ENCODE data around the gene EYS. TPM values are rescaled to one million over a fixed set of nuclear protein-coding genes. Genes with fewer than 3 reads are reported as not detected.

The EYS gene
- total RNA-seq, 2 donors from 2014 or later: not detected

DNA sequence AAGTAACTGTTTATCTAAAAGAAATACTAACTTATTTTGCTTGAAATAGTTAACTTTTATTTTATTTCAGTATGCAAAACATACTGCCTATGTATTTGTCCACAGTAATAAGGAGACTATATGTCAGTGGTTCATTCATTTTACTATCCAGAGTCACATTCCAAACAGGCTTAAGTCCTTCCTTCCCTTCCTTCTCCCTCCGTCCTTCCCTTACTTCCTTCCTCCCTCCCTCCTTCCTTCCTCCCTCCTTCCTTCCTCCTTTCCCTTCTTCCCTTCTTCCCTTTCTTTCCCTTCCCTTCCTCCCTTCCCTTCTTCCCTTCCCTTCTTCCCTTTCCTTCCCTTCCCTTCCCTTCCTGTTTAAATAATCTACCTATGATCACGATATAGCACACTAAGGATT is 899.2 kb downstream of the EYS start:
- no peaks in the 10 kb centered on the region for H3K4me1 ChIP-seq (ENCODE audit: control insufficient read depth in 1 of 2, low read depth in 2 of 2)
- no peak for DNase-seq (ENCODE audit: low spot score)
- H3K27me3 ChIP-seq (replicated peaks; ENCODE audit: insufficient read depth): no peaks in the 10 kb centered on the region
- TF ChIP-seq, protein P1, sequence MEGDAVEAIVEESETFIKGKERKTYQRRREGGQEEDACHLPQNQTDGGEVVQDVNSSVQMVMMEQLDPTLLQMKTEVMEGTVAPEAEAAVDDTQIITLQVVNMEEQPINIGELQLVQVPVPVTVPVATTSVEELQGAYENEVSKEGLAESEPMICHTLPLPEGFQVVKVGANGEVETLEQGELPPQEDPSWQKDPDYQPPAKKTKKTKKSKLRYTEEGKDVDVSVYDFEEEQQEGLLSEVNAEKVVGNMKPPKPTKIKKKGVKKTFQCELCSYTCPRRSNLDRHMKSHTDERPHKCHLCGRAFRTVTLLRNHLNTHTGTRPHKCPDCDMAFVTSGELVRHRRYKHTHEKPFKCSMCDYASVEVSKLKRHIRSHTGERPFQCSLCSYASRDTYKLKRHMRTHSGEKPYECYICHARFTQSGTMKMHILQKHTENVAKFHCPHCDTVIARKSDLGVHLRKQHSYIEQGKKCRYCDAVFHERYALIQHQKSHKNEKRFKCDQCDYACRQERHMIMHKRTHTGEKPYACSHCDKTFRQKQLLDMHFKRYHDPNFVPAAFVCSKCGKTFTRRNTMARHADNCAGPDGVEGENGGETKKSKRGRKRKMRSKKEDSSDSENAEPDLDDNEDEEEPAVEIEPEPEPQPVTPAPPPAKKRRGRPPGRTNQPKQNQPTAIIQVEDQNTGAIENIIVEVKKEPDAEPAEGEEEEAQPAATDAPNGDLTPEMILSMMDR (IDR thresholded peaks at IDR 0.05): no peak
- no peak for ATAC-seq (ENCODE audit: insufficient number of reproducible peaks, low FRiP score, low read depth)
- H3K9me3 ChIP-seq: no peaks in the 10 kb centered on the region
- H3K27ac ChIP-seq: no peak overlapping the region
- no peak overlapping the region for H3K4me3 ChIP-seq
- no peaks in the 10 kb centered on the region for H3K36me3 ChIP-seq

DNA sequence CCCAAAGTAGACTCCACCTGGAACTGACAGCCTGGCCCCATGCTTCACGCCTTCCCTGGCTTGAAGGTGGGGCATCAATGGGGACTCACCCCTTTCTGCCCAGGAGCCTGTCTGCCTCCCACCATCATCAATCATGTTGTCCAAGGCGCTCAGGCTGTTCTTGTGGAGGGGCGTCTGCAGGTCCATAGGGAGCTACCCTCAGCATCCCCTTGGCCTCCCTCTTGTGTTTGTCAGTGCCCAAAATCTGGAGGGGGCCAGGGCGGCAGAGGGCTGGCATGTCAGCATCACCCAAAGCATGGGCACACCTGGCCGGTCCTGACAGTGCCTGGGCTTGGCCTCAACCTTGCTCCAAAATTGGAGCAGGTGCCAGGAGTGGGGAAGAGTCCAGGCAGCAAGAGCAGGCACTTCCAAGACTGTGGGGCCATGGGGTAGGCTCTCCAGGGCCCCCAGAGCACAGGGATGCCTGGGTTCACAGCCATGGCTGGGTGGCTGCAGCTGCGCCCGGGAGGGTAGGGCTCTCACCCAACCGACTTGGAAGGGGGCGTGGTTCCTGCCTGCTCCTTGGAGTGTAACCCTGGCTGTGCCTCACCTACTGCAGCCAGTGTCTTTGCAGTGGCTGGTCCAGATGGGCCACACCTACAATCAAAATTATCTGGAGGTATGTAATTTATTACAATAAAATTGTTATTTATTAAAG is 903.4 kb downstream of the EYS start:
- no peak overlapping the region for H3K27ac ChIP-seq
- no peak for DNase-seq (ENCODE audit: low spot score)

DNA sequence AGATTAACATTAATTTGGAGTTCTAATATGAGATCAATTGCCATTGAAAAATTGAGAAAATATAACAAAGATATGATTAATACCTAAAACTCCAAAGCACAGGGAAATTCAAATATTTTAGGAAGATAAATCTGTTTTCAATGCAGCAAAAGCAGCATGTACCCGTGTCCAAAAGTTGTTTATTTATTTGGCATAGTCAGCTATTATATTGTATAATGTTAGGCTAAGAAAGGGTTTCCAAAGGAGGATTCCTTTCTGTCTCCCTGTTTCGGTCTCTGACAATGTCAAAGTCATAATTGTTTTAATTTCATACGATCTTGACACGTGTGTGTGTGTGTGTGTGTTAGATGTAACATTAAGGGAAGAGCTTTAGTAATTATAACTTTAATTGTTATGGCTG is 914.5 kb downstream of the EYS start:
- DNase-seq (ENCODE audit: low spot score) (no peak), ATAC-seq (ENCODE audit: insufficient number of reproducible peaks, low FRiP score, low read depth) (no peak)
- Histone ChIP-seq H3K27me3 (replicated peaks; ENCODE audit: insufficient read depth) (no peaks in the 10 kb centered on the region), H3K4me3 (no peak overlapping the region), H3K36me3 (no peaks in the 10 kb centered on the region), H3K9me3 (no peaks in the 10 kb centered on the region), H3K4me1 (ENCODE audit: control insufficient read depth in 1 of 2, low read depth in 2 of 2) (no peaks in the 10 kb centered on the region), H3K27ac (no peak overlapping the region)
- TF ChIP-seq, protein P1 (IDR thresholded peaks at IDR 0.05): no peak

More for the DNA sequence above, 903.4 kb downstream of the EYS start:
- H3K4me1 ChIP-seq (ENCODE audit: control insufficient read depth in 1 of 2, low read depth in 2 of 2): no peaks in the 10 kb centered on the region
- ATAC-seq (ENCODE audit: insufficient number of reproducible peaks, low FRiP score, low read depth): no peak
- TF ChIP-seq, protein P1 (IDR thresholded peaks at IDR 0.05): no peak
- no peaks in the 10 kb centered on the region for H3K27me3 ChIP-seq (replicated peaks; ENCODE audit: insufficient read depth)
- H3K9me3 ChIP-seq: no peaks in the 10 kb centered on the region
- no peak overlapping the region for H3K4me3 ChIP-seq
- no peaks in the 10 kb centered on the region for H3K36me3 ChIP-seq

DNA sequence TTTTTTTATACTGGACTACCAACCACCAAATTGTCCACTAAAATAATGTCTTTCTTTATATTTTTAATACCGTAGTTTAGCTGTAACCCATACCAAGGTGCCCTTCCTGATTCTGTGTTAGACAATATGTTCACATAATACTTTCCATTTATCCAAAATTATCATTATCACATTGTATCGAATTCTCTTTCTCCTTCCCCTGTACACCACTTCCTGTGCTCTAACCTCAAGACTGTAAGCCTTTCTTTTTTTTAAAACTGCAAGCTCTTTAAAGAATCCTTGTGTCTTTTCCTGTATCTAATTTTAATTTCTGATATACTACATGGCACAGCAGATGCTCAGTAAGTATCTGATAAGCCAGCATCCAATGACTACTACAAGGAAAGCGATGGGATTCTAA is 917.5 kb downstream of the EYS start:
- no peak overlapping the region for H3K27ac ChIP-seq
- no peaks in the 10 kb centered on the region for H3K27me3 ChIP-seq (replicated peaks; ENCODE audit: insufficient read depth)
- H3K4me1 ChIP-seq (ENCODE audit: control insufficient read depth in 1 of 2, low read depth in 2 of 2): no peaks in the 10 kb centered on the region
- no peaks in the 10 kb centered on the region for H3K9me3 ChIP-seq
- H3K4me3 ChIP-seq: no peak overlapping the region
- no peaks in the 10 kb centered on the region for H3K36me3 ChIP-seq
- TF ChIP-seq, protein P1 (IDR thresholded peaks at IDR 0.05): no peak
- DNase-seq (ENCODE audit: low spot score) (no peak), ATAC-seq (ENCODE audit: insufficient number of reproducible peaks, low FRiP score, low read depth) (no peak)

DNA sequence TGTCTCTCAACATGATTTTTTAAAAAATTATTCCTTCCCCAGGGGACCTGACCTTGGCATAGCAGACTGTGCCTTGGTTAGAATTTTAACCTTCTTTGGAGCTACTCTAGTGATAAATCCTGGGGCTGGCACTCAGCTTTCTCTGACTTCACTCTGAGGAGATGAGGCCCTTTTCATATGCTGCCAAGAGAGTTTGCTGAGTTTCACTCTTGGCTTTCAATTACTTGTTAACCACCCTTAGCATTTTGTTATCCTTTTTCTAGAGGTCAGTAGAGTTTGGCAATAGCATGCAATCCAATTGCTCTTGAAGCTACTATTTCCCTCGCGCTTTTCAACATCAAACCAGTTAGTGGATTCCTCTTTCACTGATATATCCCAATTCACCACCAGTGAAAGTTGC is 920.3 kb downstream of the EYS start:
- Histone ChIP-seq H3K9me3 (no peaks in the 10 kb centered on the region), H3K27ac (no peak overlapping the region), H3K36me3 (no peaks in the 10 kb centered on the region), H3K4me1 (ENCODE audit: control insufficient read depth in 1 of 2, low read depth in 2 of 2) (no peaks in the 10 kb centered on the region), H3K4me3 (no peak overlapping the region), H3K27me3 (replicated peaks; ENCODE audit: insufficient read depth) (no peaks in the 10 kb centered on the region)
- TF ChIP-seq, protein P1 (IDR thresholded peaks at IDR 0.05): no peak
- DNase-seq (ENCODE audit: low spot score): no peak
- ATAC-seq (ENCODE audit: insufficient number of reproducible peaks, low FRiP score, low read depth): no peak

Measured in thoracic aorta (tissue), 2 donors.